T-helper 22 cell (primary cell): Measurements from ENCODE around the gene CASP3.

Experiments
- DNase-seq: peaks from one replicate; pipeline ENCODE4 v3.0.0-alpha.2; 2020; ENCODE audit warnings: low read depth

Gene CASP3

DNA sequence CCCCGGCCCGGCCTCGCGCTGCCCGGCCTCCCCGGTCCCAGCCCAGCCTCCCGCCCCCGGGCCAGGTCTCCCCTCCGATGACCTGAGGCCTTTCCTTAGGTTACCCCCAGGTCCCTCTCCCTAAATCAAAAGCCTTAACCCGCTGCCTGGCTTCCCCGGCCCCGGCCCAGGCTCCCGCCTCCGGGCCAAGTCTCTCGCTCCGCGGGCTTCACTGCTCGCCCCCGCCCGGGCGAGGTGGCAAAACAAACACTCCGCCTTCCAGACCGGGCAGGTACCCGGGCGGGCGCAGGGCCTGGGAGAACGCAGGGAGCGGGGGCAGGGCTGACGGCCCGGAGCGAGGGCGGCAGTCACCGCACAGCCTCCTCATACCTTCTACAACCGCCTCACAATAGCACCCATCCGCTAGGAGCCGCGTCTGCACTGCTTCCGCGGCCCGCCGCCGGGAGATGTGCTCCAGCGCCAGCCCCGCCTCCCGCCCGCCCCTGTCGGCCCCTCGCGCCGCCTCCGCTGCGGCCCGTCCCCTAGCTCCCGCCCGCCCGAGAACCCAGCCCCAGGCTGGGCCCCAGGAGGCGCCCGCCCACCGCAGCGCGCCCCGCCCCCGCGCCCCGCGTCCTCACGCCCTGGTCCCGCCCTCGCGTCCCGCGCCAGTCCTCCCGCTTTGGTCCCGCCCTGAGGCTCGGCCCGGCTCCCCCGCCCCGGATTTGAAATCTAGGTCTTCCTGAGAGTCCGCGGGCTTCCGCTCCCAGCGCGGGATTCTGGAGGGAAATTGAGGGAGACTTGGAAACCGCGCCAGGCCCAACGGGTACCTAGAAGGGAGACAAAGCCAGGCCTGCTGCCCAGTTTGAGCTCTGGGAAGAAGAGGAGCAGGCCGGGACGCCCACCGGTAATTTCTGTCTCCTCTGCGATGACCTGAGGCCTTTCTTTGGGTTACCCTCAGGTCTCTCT lies at the start of gene CASP3, which contains the start of gene PRIMPOL:
CASP3 (minus strand) TSS at position 422 of the 945 bp plus-strand sequence. CDS start 10,994 bp downstream, outside the sequence.
PRIMPOL (plus strand) TSS at position 713 of the 945 bp plus-strand sequence. CDS start 7,403 bp downstream, outside the sequence.
- peak; percentile 92 for DNase-seq

DNA sequence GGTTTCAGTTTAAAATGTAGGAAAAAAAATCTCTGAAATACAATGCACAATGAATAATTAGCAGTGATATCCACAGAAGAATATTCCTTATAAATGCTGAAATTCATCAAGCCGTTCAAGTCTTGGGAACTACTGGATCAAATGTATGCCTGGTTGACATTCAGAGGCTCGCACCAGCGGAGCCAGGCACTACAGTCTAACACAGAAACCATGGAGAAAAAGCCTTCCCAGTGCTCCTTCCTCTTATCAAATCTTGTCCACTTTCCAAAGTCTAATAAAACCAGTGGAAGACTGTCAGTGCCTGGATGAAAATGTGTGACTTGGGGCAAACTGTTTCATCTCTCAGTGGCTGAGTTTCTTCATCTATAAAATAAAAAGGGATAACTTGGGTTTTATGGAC lies 48.7 kb upstream of the CASP3 start:
- no peak for DNase-seq

GRCh38 chr4:184695178-184695896 lies 46.1 kb upstream of the CASP3 start:
- DNase-seq = no peak

DNA sequence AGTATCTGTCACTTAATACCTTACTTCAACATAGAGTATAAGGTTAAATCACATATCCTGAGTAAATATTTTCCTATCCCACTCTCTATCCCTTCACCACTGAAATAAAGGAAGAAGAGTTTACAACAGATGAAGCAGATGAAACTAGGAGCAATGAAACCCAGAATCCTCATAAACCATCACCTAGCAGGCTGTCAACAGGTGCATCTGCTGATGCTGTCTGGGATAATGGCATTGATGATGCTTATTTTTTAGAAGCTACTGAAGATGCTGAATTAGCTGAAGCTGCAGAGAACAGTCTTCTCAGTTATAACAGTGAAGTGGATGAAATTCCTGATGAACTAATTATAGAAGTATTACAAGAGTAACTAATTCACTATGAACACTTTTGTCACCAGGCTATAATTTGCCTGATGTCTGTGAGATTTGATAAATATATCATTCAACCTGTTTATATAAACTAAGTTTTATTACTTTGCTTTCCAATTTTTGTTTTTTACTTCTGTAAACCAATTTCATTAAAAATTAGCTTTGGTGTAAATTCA lies 45.2 kb upstream of the CASP3 start:
- DNase-seq = no peak

GRCh38 chr4:184693056-184693455 lies 43.8 kb upstream of the CASP3 start:
- DNase-seq = no peak

- no peak for DNase-seq
These were observed 40.4 kb upstream of the CASP3 start for GRCh38 chr4:184689681-184690080.

- no peak for DNase-seq
These were observed 39.2 kb upstream of the CASP3 start for GRCh38 chr4:184688447-184688846.

- DNase-seq = no peak
These were observed 38.8 kb upstream of the CASP3 start for GRCh38 chr4:184688005-184688404.

DNA sequence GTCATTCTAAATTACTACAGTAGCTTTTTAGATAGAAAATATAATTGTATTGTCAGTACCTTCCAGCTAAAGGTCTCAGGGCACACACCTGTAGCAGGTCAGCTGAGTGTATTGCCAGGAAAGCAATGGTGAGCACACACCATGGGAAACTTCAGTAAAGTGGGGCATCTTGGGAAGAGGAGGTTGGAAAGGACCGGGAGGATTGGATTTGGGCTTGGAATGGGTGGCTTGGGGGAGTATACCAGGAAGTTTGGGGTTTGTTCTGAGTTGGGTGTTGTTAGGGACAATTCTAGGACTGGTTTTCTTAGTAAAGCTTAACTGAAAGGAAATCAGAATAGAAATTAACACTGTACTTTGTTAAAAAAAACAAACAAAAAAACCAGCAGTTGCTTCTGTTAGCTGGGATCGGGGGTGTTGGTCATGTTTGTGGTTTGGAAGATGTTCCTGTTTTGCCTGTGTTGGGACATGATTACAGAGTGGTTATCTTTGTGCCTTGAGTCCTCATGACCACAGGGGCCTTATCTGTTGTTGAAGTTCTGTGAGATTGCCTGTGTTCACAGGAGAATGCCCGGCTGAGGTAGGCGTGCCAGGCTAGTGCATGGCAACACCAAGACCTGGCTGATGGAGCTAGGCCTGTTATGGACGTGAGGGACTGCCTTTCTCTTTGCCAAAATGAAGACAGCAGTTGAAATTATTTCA lies 35.4 kb upstream of the CASP3 start:
- no peak for DNase-seq

DNA sequence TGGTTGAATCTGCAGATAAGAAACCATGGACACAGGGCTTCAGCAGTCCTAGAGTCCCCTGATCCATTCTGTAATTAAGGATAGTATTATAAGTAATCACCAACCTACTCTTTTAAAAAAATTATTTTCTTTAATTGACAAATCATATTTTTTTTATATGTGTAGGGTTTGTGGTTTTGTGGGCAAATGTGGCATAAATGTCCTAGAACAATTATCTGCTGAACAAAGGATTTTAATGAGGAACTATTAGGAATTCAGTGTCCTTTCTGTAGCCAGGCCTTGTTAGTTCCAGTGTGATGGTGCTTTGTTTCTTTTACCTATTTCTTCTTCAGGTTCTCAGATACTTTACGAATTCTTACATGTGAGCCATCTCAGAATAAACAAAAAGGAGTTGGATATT lies 32.7 kb upstream of the CASP3 start:
- DNase-seq = no peak

GRCh38 chr4:184680698-184681097 lies 31.5 kb upstream of the CASP3 start:
- DNase-seq = no peak

DNA sequence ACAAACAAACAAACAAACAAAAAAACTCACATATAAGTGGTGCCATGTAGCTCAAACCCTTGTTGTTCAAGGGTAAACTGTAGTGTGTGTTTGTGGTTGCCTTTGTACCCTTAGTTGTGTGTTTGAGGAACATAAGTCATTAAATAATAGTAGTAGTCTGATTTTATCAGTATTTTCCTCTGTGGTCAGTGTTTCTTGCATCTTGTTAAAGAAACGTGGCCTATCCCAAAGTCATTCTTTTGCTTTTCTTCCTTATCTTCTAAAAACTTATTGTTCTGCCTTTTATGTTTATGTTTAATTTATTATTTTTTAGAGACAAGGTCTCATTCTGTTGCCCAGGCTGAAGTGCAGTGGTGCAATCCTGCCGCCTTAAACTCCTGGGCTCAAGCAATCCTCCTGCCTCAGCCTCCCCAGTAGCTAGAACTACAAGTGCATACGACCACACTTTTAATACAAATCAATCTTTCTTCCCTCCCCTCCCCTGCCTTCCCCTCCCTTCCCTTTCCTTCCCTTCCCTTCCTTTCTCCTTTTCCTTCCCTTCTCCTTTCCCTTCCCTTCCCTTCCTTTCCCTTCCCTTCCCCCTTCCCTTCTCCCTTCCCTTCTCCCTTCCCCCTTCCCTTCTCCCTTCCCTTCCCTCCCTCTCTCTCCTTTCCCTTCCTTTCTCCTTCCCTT lies 26.7 kb upstream of the CASP3 start:
- no peak for DNase-seq

DNA sequence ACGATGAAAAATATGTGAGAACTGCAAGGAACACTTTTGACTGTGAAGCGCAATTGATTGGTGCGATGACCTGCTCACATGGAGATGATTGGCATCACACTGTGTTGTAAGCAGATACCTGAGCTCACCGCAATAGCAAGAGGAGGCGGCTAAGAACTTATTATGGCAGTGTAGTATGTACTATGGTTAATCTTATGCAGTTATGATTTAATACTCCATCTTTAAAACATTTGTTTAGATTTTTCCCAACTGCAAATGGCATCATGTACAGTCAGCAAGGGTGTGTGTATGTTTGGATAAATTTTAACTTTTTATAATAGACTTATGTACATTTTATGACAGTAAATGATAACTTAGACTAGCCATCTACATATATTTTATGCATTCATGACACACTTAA lies 25.8 kb upstream of the CASP3 start:
- DNase-seq = no peak

DNA sequence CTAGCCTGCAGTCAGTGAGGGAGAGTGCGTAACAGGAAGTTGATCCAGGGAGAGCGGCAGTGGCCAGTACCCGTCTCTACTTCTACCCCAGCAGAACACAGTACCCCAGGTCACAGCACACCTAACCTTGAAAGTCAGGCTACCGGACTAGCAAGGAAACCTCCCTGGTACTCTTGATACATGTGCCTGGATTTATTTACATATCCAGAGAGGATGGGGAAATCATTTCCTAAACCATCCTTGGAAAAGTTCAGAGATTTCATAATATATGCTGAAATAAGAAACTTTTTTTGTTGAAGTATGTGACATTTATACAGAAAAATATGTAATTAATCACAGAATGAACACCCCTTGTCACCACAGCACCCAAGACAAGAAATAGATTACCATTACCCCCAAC lies 24.8 kb upstream of the CASP3 start:
- no peak for DNase-seq

- no peak for DNase-seq
These were observed 23.5 kb upstream of the CASP3 start for GRCh38 chr4:184672741-184673140.

DNA sequence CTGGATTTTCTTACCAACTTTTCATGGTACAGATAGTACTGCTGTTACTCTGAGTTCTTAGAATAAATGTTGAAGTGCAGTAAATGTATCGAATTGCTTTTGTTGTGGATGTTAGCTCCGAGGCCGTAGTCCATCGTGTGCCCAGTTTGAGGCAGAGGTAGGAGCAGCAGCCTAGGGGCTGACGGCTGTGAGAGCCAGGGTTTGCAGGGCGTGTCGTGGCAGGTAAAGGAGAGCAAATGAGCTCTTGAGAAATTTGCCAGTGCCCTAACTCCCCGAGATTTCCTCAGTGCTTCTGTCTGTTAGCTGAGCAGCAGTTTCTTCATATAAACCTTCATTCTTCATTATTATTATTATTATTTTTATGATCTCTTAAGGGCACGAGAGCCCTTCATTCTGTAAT lies 21.9 kb upstream of the CASP3 start:
- DNase-seq = no peak

- no peak for DNase-seq
These were observed 20.0 kb upstream of the CASP3 start for GRCh38 chr4:184669251-184669650.

DNA sequence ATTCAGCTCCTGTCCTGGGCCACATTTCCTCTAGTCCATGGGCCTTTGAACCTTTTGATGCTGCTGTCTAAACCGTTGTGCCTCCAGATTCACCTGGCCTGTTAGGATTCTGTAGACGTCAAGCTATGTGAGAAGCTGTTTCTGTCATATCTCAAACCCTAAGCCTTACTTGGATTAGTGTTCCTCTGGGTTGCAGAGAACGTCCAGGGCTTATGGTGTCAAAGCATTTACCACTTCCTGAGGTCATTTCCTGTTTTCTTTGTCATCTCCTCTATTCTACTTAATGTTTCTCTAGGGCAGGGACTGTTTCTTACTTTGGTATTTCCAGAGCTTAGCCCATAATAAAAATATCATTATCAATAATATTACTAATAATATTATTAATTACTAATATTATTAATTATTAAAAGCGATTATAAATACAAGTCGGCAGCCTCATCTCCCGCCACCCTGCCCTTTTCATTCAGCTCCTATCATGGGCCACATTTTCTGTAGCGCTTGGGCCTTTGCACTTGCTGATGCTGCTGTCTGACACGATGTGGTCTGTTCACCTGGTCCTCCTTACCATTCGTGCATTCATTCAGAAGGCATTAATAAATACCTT lies 19.4 kb upstream of the CASP3 start:
- DNase-seq = no peak

GRCh38 chr4:184668096-184668495 lies 18.8 kb upstream of the CASP3 start:
- DNase-seq = no peak

- no peak for DNase-seq
These were observed 17.4 kb upstream of the CASP3 start for GRCh38 chr4:184666670-184667069.
